Bone marrow (tissue), 2 donors: ENCODE data around the gene TMEM182.

Experiments
- DNase-seq, 2 donors: peaks; one replicate each; lab custom pipeline; 2025; lab: John Stamatoyannopoulos, UW

TMEM182 gene

GRCh38 chr2:102801858-102802699 is 40.2 kb downstream of the TMEM182 start:
- no peak for DNase-seq

- no peak for DNase-seq
Observed at GRCh38 chr2:102803041-102803896, 41.4 kb downstream of the TMEM182 start.

GRCh38 chr2:102803897-102804217 is 42.0 kb downstream of the TMEM182 start:
- DNase-seq: no peak

- DNase-seq: no peak
Observed at GRCh38 chr2:102806250-102806837, 44.5 kb downstream of the TMEM182 start.

- no peak for DNase-seq
Observed at GRCh38 chr2:102809291-102810189, 47.7 kb downstream of the TMEM182 start.

GRCh38 chr2:102815285-102815684 is 53.5 kb downstream of the TMEM182 start:
- no peak for DNase-seq

- no peak for DNase-seq
Observed at GRCh38 chr2:102826904-102827303, 65.1 kb downstream of the TMEM182 start.

- no peak for DNase-seq
Observed at GRCh38 chr2:102832789-102833188, 71.0 kb downstream of the TMEM182 start.

- no peak for DNase-seq
Observed at GRCh38 chr2:102834523-102835273, 72.9 kb downstream of the TMEM182 start.

- no peak for DNase-seq
Observed at GRCh38 chr2:102837626-102838198, 75.9 kb downstream of the TMEM182 start.

- DNase-seq: peak in 1 of 2 donors; percentile 9
Observed at GRCh38 chr2:102839668-102840388, 78.0 kb downstream of the TMEM182 start.

GRCh38 chr2:102841107-102841840 is 79.4 kb downstream of the TMEM182 start:
- peak in 1 of 2 donors; percentile 20 for DNase-seq

GRCh38 chr2:102843764-102844443 is 82.1 kb downstream of the TMEM182 start:
- no peak for DNase-seq

GRCh38 chr2:102844911-102845310 is 83.1 kb downstream of the TMEM182 start:
- DNase-seq: no peak

- DNase-seq: peak; percentile 18 to 19
Observed at GRCh38 chr2:102848366-102848839, 86.6 kb downstream of the TMEM182 start.

GRCh38 chr2:102850888-102851287 is 89.1 kb downstream of the TMEM182 start:
- no peak for DNase-seq

GRCh38 chr2:102852867-102853266 is 91.0 kb downstream of the TMEM182 start:
- DNase-seq: no peak
